ENCODE data around the gene KRTAP12-2.

DNA sequence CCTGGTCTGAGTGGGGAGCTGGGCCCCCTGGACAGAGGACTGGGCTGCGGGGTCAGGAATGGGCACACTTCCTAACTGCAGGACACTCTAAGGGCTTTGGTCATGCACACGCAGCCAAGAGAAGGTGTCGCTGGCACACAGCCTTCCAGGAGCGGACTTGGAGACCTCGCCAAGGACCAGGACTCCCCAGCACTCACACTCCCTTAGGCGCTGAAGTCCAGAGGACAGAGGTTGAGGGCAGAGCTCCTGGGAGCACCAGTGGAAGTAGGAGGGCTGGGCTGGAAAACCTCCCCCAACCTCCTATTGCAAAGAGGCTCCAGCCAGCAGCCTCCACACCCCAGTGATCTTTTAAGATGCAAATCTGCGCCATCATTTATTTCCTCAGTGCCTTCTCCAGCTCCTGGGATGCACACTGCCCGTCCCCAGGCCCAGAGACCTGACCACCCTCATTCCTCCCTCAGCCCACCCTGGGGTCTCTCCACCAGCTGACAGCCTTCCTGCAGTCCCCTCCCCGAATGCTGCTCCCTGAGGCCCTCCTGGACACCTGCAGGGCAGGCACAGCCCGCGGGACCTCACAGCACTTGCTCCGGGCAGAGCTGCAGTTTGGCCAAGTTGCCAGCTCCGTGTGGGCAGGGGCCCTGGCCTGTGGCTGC, 41.6 kb upstream of the KRTAP12-2 start:
- TF ChIP-seq, protein P1, sequence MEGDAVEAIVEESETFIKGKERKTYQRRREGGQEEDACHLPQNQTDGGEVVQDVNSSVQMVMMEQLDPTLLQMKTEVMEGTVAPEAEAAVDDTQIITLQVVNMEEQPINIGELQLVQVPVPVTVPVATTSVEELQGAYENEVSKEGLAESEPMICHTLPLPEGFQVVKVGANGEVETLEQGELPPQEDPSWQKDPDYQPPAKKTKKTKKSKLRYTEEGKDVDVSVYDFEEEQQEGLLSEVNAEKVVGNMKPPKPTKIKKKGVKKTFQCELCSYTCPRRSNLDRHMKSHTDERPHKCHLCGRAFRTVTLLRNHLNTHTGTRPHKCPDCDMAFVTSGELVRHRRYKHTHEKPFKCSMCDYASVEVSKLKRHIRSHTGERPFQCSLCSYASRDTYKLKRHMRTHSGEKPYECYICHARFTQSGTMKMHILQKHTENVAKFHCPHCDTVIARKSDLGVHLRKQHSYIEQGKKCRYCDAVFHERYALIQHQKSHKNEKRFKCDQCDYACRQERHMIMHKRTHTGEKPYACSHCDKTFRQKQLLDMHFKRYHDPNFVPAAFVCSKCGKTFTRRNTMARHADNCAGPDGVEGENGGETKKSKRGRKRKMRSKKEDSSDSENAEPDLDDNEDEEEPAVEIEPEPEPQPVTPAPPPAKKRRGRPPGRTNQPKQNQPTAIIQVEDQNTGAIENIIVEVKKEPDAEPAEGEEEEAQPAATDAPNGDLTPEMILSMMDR (IDR thresholded peaks at IDR 0.05 in 4 of 5, conservative IDR thresholded peaks at IDR 0.05 in 1 of 5) = no peak
- no peak for TF ChIP-seq POLR2A (IDR thresholded peaks at IDR 0.05)
